Natural killer cell (primary cell): Measurements from ENCODE around the gene TTC39C. TPM values are rescaled to one million over a fixed set of nuclear protein-coding genes. Genes with fewer than 3 reads are reported as not detected.
A peak's percentile ranks its signal among the peaks of the same experiment; 100 is the strongest.

Experiments
- ATAC-seq, 3 donors: fragments of 150-1000 bp in 2 of 3; fragments of 200-7000 bp in 1 of 3; cut with Tn5 transposase; 1 replicate in 1 of 3; 2 replicates in 2 of 3; pipeline ENCODE4 v1.10.0; 2021; ENCODE audit warnings: mild to moderate bottlenecking in 2 of 3, moderate library complexity in 2 of 3
- DNase-seq, 2 donors: peaks; one replicate each; pipeline versions ENCODE4 v3.0.0 to v3.0.0-alpha.2; 2013 to 2021; ENCODE audit warnings: mixed read lengths in 1 of 2
- H3K27ac ChIP-seq: one replicate; pipeline ENCODE4 v1.5.1; 2013; ENCODE audit warnings: mild to moderate bottlenecking, low read length
- H3K27me3 ChIP-seq: one replicate; pipeline ENCODE4 v1.6.1; 2013; ENCODE audit warnings: low read length; ENCODE audit not compliant: control insufficient read depth, insufficient read depth
- H3K36me3 ChIP-seq: one replicate; pipeline ENCODE4 v1.6.1; 2013; ENCODE audit warnings: low read length; ENCODE audit not compliant: control insufficient read depth, insufficient read depth
- H3K4me1 ChIP-seq: one replicate; pipeline ENCODE4 v1.6.1; 2013; ENCODE audit warnings: low read length; ENCODE audit not compliant: control insufficient read depth, insufficient read depth
- H3K4me3 ChIP-seq: one replicate; pipeline ENCODE4 v1.5.1; 2013; ENCODE audit warnings: low read length
- H3K9me3 ChIP-seq: one replicate; pipeline ENCODE4 v1.6.1; 2013; ENCODE audit warnings: low read length; ENCODE audit not compliant: control insufficient read depth, insufficient read depth
- H3K27ac Mint-ChIP-seq, 2 donors: one replicate each; pipeline ENCODE4 v1.8.0; 2022; ENCODE audit warnings: mild to moderate bottlenecking in 2 of 2, mixed read lengths in 2 of 2, moderate library complexity in 1 of 2
- H3K27me3 Mint-ChIP-seq, 2 donors: one replicate each; pipeline ENCODE4 v1.8.0; 2022; ENCODE audit warnings: low read depth in 2 of 2, mixed read lengths in 2 of 2
- H3K36me3 Mint-ChIP-seq: one replicate; pipeline ENCODE4 v1.8.0; 2022; ENCODE audit warnings: mixed read lengths
- H3K4me1 Mint-ChIP-seq, 2 donors: one replicate each; pipeline ENCODE4 v1.8.0; 2022; ENCODE audit warnings: mixed read lengths in 2 of 2
- H3K4me3 Mint-ChIP-seq: one replicate; pipeline ENCODE4 v1.8.0; 2022; ENCODE audit warnings: mild to moderate bottlenecking, moderate library complexity, mixed read lengths
- H3K9me3 Mint-ChIP-seq, 2 donors: one replicate each; pipeline ENCODE4 v1.8.0; 2022; ENCODE audit warnings: mixed read lengths in 2 of 2
- WGBS: methylation state at CpG from one replicate; pipeline ENCODE4 v1.1.7; 2013; ENCODE audit warnings: missing lambda C conversion rate; ENCODE audit not compliant: insufficient coverage; 5-methylcytosine and 5-hydroxymethylcytosine counted together
- intact Hi-C: fragments of 100-400 bp; cut with micrococcal nuclease; formaldehyde crosslinking; loops from one replicate; pipeline ENCODE4 v1.14.2; 2022
- total RNA-seq, 4 donors: library from RNA; stranded (reverse); fragments of 120-200 nt in 1 of 4; gene quantifications; one replicate each; pipeline versions ENCODE4 v1.2.3 to v1.2.4, GENCODE V29; 2013 to 2022
- TF ChIP-seq, protein P1 (sequence below): fragments of 200-600 bp; IDR thresholded peaks from one replicate; pipeline ENCODE4 v1.8.0; 2022; ENCODE audit warnings: antibody characterized with exemption

Gene TTC39C
- total RNA-seq, 3 donors from 2014 or later (not counting 1 experiment from before 2014, with no cell fraction given): 39.0 to 61.5 (median 44.3) TPM

DNA sequence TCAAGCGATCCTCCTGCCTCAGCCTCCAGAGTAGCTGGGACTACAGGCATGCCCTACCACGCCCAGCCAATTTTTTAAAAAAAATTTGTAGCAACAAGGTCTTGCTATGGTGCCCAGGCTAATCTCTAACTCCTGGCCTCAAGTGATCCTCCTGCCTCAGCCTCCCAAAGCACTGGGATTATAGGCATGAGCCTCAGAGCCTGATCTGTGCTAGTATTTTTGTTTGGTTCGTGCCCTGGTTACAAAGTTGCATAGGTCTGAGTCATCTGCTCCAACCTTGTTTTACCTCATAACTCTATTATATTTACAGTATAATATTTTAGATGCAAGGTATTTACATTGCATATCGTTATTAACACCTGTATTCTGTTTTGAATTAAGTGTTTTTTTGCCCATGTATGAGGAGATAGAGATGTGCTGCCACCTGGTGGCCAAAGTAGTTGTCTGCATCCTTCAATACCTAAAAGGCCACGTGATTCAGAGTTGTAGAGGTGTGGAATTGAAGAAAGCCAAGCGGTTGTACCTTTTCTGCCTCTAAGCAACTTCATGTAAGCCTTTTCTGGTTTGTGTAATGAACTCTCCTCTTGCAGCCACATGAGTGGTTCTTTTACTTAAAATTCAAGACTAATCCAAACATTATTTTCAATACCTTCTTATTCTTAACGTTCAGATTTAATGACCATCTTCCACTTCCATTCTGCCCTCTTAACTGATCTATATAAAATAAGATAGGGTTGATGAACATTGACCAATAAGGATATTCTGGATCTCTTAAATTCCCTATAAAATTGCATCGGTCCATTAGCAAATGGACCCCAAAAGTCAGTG is 104.4 kb downstream of the TTC39C start:
- peaks cover 8% of the 10 kb centered on the region for H3K4me1 ChIP-seq
- H3K27me3 ChIP-seq: no peaks in the 10 kb centered on the region
- H3K27ac ChIP-seq: no peak overlapping the region
- H3K36me3 ChIP-seq: peaks cover 52% of the 10 kb centered on the region
- H3K4me1 Mint-ChIP-seq: peaks cover 27 to 29% of the 10 kb centered on the region in 2 donors
- TF ChIP-seq, protein P1, sequence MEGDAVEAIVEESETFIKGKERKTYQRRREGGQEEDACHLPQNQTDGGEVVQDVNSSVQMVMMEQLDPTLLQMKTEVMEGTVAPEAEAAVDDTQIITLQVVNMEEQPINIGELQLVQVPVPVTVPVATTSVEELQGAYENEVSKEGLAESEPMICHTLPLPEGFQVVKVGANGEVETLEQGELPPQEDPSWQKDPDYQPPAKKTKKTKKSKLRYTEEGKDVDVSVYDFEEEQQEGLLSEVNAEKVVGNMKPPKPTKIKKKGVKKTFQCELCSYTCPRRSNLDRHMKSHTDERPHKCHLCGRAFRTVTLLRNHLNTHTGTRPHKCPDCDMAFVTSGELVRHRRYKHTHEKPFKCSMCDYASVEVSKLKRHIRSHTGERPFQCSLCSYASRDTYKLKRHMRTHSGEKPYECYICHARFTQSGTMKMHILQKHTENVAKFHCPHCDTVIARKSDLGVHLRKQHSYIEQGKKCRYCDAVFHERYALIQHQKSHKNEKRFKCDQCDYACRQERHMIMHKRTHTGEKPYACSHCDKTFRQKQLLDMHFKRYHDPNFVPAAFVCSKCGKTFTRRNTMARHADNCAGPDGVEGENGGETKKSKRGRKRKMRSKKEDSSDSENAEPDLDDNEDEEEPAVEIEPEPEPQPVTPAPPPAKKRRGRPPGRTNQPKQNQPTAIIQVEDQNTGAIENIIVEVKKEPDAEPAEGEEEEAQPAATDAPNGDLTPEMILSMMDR: peak; percentile 95
- H3K4me3 Mint-ChIP-seq: no peak overlapping the region
- intact Hi-C loops: loop anchor here (1.0 to 10.0 kb wide), 5 partner anchors 104 to 622 kb away; partner anchors contain the start of gene TTC39C
- ATAC-seq: peak; percentile 90 to 91 (median 90)
- no peaks in the 10 kb centered on the region for H3K36me3 Mint-ChIP-seq
- WGBS: 59% methylated on average over 5 of the region's 8 CpGs
- H3K9me3 ChIP-seq: no peaks in the 10 kb centered on the region
- H3K4me3 ChIP-seq: no peak overlapping the region
- peak; percentile 66 to 94 for DNase-seq
- no peaks in the 10 kb centered on the region for H3K27me3 Mint-ChIP-seq
- H3K27ac Mint-ChIP-seq: no peak overlapping the region
- no peaks in the 10 kb centered on the region for H3K9me3 Mint-ChIP-seq

DNA sequence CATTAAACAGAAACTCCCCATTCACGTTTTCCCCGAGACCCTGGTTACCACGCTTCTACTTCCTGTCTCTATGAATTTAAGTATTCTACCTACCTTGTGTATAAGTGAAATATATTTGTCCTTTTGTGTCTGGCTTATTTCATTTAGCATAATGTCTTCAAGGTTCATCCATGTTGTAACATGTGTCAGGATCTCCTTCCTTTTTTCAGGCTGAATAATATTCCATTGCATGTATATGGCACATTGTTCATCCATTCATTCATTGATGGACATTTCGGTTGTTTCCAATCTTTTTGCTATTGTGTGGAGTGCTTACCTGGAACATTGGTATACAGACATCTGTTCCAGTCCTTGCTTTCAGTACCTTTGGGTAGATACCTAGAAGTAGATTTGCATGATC is 106.1 kb downstream of the TTC39C start:
- Mint-ChIP-seq H3K9me3 (no peaks in the 10 kb centered on the region), H3K27ac (no peak overlapping the region), H3K36me3 (peaks cover 7% of the 10 kb centered on the region), H3K27me3 (no peaks in the 10 kb centered on the region), H3K4me1 (peaks cover 11 to 12% of the 10 kb centered on the region in 2 donors), H3K4me3 (no peak overlapping the region)
- 83% methylated on average over 2 of the region's 4 CpGs for WGBS
- Histone ChIP-seq H3K9me3 (no peaks in the 10 kb centered on the region), H3K27ac (no peak overlapping the region), H3K4me3 (no peak overlapping the region), H3K36me3 (peaks cover 56% of the 10 kb centered on the region), H3K4me1 (peaks cover 5% of the 10 kb centered on the region), H3K27me3 (no peaks in the 10 kb centered on the region)
- intact Hi-C loops: no loop called here
- ATAC-seq (no peak), DNase-seq (no peak)
- TF ChIP-seq, protein P1: no peak

DNA sequence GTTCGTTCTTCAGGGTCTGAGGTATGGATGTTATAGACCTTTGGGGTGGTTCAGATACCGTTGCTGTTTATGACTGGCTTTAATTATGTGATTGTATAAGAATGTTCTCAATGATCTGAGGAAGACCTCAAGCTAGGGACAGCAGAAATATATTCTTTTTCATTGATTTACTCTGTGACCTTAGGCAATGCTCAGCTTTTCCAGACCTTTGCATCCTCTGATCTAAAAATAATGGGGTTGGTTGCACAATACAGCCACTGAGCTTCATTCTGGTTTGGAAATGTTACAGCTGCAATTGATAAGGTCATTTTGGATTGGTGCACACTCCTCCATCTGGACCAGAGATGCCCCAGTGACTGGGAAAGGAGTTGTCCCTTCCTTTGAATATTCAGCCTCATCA is 107.1 kb downstream of the TTC39C start:
- Histone ChIP-seq H3K27me3 (no peaks in the 10 kb centered on the region), H3K9me3 (no peaks in the 10 kb centered on the region), H3K27ac (no peak overlapping the region), H3K4me1 (no peaks in the 10 kb centered on the region), H3K4me3 (no peak overlapping the region), H3K36me3 (peaks cover 59% of the 10 kb centered on the region)
- no peaks in the 10 kb centered on the region for H3K9me3 Mint-ChIP-seq
- 100% methylated on average over 2 of the region's 2 CpGs for WGBS
- no peak overlapping the region for H3K4me3 Mint-ChIP-seq
- DNase-seq: no peak
- peaks cover 5 to 6% of the 10 kb centered on the region in 2 donors for H3K4me1 Mint-ChIP-seq
- no peaks in the 10 kb centered on the region for H3K27me3 Mint-ChIP-seq
- no peak overlapping the region for H3K27ac Mint-ChIP-seq
- peaks cover 11% of the 10 kb centered on the region for H3K36me3 Mint-ChIP-seq
- TF ChIP-seq, protein P1: no peak
- intact Hi-C loops: no loop called here
- no peak for ATAC-seq
